CD4-positive, alpha-beta T cell (primary cell): ENCODE measurements around the gene RCN1. TPM values are rescaled to one million over a fixed set of nuclear protein-coding genes. Genes with fewer than 3 reads are reported as not detected.

Source experiments
- ATAC-seq: fragments of 200-7000 bp; cut with Tn5 transposase; one replicate; pipeline ENCODE4 v1.10.0; 2022; ENCODE audit warnings: mild to moderate bottlenecking; ENCODE audit not compliant: poor library complexity
- CTCF ChIA-PET: fragments of 350-600 bp; sonication (Branson Sonifier 250); formaldehyde crosslinking; loops from one replicate; lab custom pipeline; 2021; ENCODE audit warnings: antibody characterized with exemption, inconsistent platforms; lab: Charles Lee
- POLR2A ChIA-PET: fragments of 350-600 bp; sonication (Branson Sonifier 250); formaldehyde crosslinking; loops from one replicate; lab custom pipeline; 2021; ENCODE audit warnings: antibody characterized with exemption, inconsistent platforms; lab: Charles Lee
- DNase-seq, 14 experiments: peaks; one replicate each; pipeline ENCODE4 v3.0.0-alpha.2; 2013 to 2020; ENCODE audit warnings: mixed read lengths in 2 of 14
- H3K27ac ChIP-seq, 2 donors: one replicate each; pipeline versions ENCODE4 v1.5.1 to v1.7.0; 2013; ENCODE audit warnings: low read length in 2 of 2, low read depth in 1 of 2, mild to moderate bottlenecking in 1 of 2
- H3K27me3 ChIP-seq, 2 experiments: 1 replicate in 1 of 2; 2 replicates in 1 of 2; pipeline versions ENCODE4 v1.6.1 to v1.7.0; 2013; ENCODE audit warnings: low read length in 2 of 2, control low read depth in 1 of 2, mild to moderate bottlenecking in 1 of 2, moderate library complexity in 1 of 2; ENCODE audit not compliant: insufficient read depth in 2 of 2, control insufficient read depth in 1 of 2
- H3K36me3 ChIP-seq: one replicate; pipeline ENCODE4 v1.6.1; 2013; ENCODE audit warnings: low read length, control low read depth; ENCODE audit not compliant: insufficient read depth
- H3K4me1 ChIP-seq: one replicate; pipeline ENCODE4 v1.6.1; 2013; ENCODE audit warnings: low read length, control low read depth; ENCODE audit not compliant: insufficient read depth
- H3K4me3 ChIP-seq: one replicate; pipeline ENCODE4 v1.5.1; 2013; ENCODE audit warnings: mild to moderate bottlenecking, low read length, moderate library complexity
- H3K9me3 ChIP-seq, 2 experiments: 1 replicate in 1 of 2; 2 replicates in 1 of 2; pipeline versions ENCODE4 v1.6.1 to v1.7.0; 2013; ENCODE audit warnings: low read length in 2 of 2, mild to moderate bottlenecking in 2 of 2, control low read depth in 1 of 2, moderate library complexity in 1 of 2; ENCODE audit not compliant: control insufficient read depth in 1 of 2, insufficient read depth in 1 of 2
- H3K27ac Mint-ChIP-seq: one replicate; pipeline ENCODE4 v1.8.0; 2020; ENCODE audit warnings: mixed read lengths
- H3K27me3 Mint-ChIP-seq: one replicate; pipeline ENCODE4 v1.8.0; 2021; ENCODE audit warnings: mixed read lengths
- H3K36me3 Mint-ChIP-seq: one replicate; pipeline ENCODE4 v1.8.0; 2021; ENCODE audit warnings: low read depth, mixed read lengths
- H3K4me1 Mint-ChIP-seq: one replicate; pipeline ENCODE4 v1.8.0; 2021; ENCODE audit warnings: low read depth, mixed read lengths
- H3K4me3 Mint-ChIP-seq: one replicate; pipeline ENCODE4 v1.8.0; 2020; ENCODE audit warnings: mild to moderate bottlenecking, mixed read lengths
- H3K9me3 Mint-ChIP-seq: one replicate; pipeline ENCODE4 v1.8.0; 2020; ENCODE audit warnings: mixed read lengths
- intact Hi-C, 2 experiments: fragments of 100-400 bp; cut with DNase I in 1 of 2; cut with micrococcal nuclease in 1 of 2; formaldehyde crosslinking; loops; one replicate each; pipeline versions ENCODE4 v1.15.1 to v1.9.0; 2023 to 2025; cut with DNase I, micrococcal nuclease
- total RNA-seq, 174 experiments: library from RNA in 2 of 174; stranded (reverse) in 2 of 174; gene quantifications; one replicate each; pipeline ENCODE4 v1.2.3 and lab custom pipeline; 2021 to 2026
- TF ChIP-seq, protein P1 (sequence below): fragments of 200-600 bp; IDR thresholded peaks from one replicate; pipeline ENCODE4 v1.8.0; 2022; ENCODE audit warnings: antibody characterized with exemption, mild to moderate bottlenecking

The RCN1 gene
- total RNA-seq, 2 experiments from 2014 or later, result 7.4 to 9.1 TPM

DNA sequence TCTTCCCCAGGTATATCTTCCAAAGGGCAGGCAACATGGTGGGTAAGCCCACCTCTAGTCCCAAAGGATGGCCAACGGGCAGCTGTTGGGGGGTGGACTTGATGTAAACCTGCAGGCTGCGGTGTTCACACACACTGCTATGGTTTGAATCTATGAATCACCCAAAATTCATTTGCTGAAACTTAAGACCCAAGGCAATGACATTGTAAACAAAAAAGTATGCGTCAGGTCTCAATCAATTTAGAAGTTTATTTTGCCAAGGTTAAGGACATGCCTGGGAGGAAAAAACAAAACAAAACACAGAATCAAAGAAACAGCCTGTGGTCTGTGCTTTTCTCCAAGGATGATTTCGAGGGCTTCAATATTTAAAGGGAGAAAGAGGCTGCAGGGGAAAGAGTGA lies 18.3 kb downstream of the RCN1 start:
- POLR2A ChIA-PET, result no interaction called here

GRCh38 chr11:32109592-32109991 lies 18.7 kb downstream of the RCN1 start:
- DNase-seq, result no peak
- H3K4me1 Mint-ChIP-seq, result no peaks in the 10 kb centered on the region
- H3K36me3 Mint-ChIP-seq, result peaks cover 5% of the 10 kb centered on the region
- no peaks in the 10 kb centered on the region for H3K9me3 ChIP-seq
- peaks cover 10% of the 10 kb centered on the region for H3K27me3 Mint-ChIP-seq
- intact Hi-C loops, result no loop called here
- no peak for ATAC-seq
- H3K9me3 Mint-ChIP-seq, result no peaks in the 10 kb centered on the region
- no peak overlapping the region for H3K4me3 ChIP-seq
- TF ChIP-seq, protein P1, sequence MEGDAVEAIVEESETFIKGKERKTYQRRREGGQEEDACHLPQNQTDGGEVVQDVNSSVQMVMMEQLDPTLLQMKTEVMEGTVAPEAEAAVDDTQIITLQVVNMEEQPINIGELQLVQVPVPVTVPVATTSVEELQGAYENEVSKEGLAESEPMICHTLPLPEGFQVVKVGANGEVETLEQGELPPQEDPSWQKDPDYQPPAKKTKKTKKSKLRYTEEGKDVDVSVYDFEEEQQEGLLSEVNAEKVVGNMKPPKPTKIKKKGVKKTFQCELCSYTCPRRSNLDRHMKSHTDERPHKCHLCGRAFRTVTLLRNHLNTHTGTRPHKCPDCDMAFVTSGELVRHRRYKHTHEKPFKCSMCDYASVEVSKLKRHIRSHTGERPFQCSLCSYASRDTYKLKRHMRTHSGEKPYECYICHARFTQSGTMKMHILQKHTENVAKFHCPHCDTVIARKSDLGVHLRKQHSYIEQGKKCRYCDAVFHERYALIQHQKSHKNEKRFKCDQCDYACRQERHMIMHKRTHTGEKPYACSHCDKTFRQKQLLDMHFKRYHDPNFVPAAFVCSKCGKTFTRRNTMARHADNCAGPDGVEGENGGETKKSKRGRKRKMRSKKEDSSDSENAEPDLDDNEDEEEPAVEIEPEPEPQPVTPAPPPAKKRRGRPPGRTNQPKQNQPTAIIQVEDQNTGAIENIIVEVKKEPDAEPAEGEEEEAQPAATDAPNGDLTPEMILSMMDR, result no peak
- no peaks in the 10 kb centered on the region for H3K4me1 ChIP-seq
- no peak overlapping the region for H3K27ac ChIP-seq
- ChIA-PET CTCF (no interaction called here), POLR2A (no interaction called here)
- H3K4me3 Mint-ChIP-seq, result no peak overlapping the region
- no peak overlapping the region for H3K27ac Mint-ChIP-seq
- peaks cover 4% of the 10 kb centered on the region for H3K36me3 ChIP-seq
- H3K27me3 ChIP-seq, result peaks cover 0 to 1% of the 10 kb centered on the region in 2 experiments

More for the DNA sequence above, 18.3 kb downstream of the RCN1 start:
- Histone ChIP-seq H3K27ac (no peak overlapping the region), H3K9me3 (no peaks in the 10 kb centered on the region), H3K36me3 (peaks cover 4% of the 10 kb centered on the region), H3K4me1 (no peaks in the 10 kb centered on the region), H3K4me3 (no peak overlapping the region), H3K27me3 (no peaks in the 10 kb centered on the region)
- Mint-ChIP-seq H3K27me3 (peaks cover 10% of the 10 kb centered on the region), H3K9me3 (no peaks in the 10 kb centered on the region), H3K27ac (no peak overlapping the region), H3K4me1 (no peaks in the 10 kb centered on the region), H3K4me3 (no peak overlapping the region), H3K36me3 (peaks cover 7% of the 10 kb centered on the region)
- ATAC-seq (no peak), DNase-seq (no peak)
- intact Hi-C loops, result no loop called here
- CTCF ChIA-PET, result no interaction called here
- TF ChIP-seq, protein P1, result no peak

DNA sequence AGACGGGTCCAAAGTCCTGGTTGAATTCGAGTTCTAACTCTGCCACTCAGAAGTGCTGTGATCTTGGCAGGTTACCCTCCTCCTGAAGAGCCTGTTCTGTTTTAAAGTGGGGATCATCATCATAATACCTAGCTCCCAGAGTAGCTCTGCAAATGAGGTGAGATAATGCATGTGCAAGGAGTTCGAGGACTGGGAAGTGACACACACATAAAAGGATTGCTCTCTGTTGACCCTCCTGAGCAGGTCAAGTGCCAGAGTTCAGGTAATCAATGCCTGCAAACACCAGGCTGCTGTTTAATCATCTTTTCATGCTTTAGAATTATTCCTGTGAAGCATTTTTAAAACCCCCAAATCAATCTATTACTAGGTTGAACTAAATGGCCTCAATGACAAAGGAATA lies 19.9 kb downstream of the RCN1 start:
- Histone ChIP-seq H3K27ac (no peak overlapping the region), H3K9me3 (no peaks in the 10 kb centered on the region), H3K36me3 (peaks cover 2% of the 10 kb centered on the region), H3K4me1 (no peaks in the 10 kb centered on the region), H3K4me3 (no peak overlapping the region), H3K27me3 (peaks cover 0 to 2% of the 10 kb centered on the region in 2 experiments)
- intact Hi-C loops, result no loop called here
- H3K4me1 Mint-ChIP-seq, result no peaks in the 10 kb centered on the region
- CTCF ChIA-PET, result no interaction called here
- POLR2A ChIA-PET, result no interaction called here
- DNase-seq (no peak), ATAC-seq (no peak)
- H3K36me3 Mint-ChIP-seq, result peaks cover 3% of the 10 kb centered on the region
- H3K4me3 Mint-ChIP-seq, result no peak overlapping the region
- TF ChIP-seq, protein P1, result no peak
- peaks cover 12% of the 10 kb centered on the region for H3K27me3 Mint-ChIP-seq
- no peaks in the 10 kb centered on the region for H3K9me3 Mint-ChIP-seq
- no peak overlapping the region for H3K27ac Mint-ChIP-seq
